Lung (tissue), 5 donors: ENCODE data around the gene KRTAP19-2. TPM values are rescaled to one million over a fixed set of nuclear protein-coding genes. Genes with fewer than 3 reads are reported as not detected.

Source experiments
- polyA plus RNA-seq, 2 donors: library from polyadenylated mRNA; stranded (reverse); fragments of 200-250 nt; gene quantifications; one replicate each; pipeline ENCODE4 v1.2.1, GENCODE V29; 2013
- small RNA-seq: library from RNA; depleted of rRNA; stranded (forward); fragments of <200 nt; gene quantifications from one replicate; pipeline ENCODE3, GENCODE V24; 2014; ENCODE audit warnings: low replicate concordance
- total RNA-seq, 2 donors: library from RNA; depleted of rRNA in 1 of 2; stranded (reverse); fragments of >200 nt in 1 of 2; gene quantifications; one replicate each; pipeline ENCODE4 v1.2.1, GENCODE V29; 2014 to 2021
- donor health status: Bipolar disorder and iron deficiency.
- donor health status: healthy.
- donor health status: DM: yes; HTN: yes; CAD: no.

Gene KRTAP19-2
- total and polyA plus RNA-seq, 4 donors, result not detected

Small RNA genes lying within 50 kb of the gene (small RNA-seq; reads per million reads assigned to genes)
- gene AP000567.1 (not detected), gene KRTAP19-10P (not detected), gene KRTAP19-11P (not detected), gene KRTAP19-9P (not detected)

Other genes with a start within 250 kb of the KRTAP19-2 start
- not detected for gene KRTAP24-1, start 204.5 kb downstream of the KRTAP19-2 start, total RNA-seq
- gene KRTAP24-1, start 204.5 kb downstream of the KRTAP19-2 start, polyA plus RNA-seq, result not detected
- not detected for gene KRTAP25-1, start 197.9 kb downstream of the KRTAP19-2 start, total RNA-seq
- gene KRTAP25-1, start 197.9 kb downstream of the KRTAP19-2 start, polyA plus RNA-seq, result not detected
- not detected for gene KRTAP26-1, start 167.1 kb downstream of the KRTAP19-2 start, total RNA-seq
- gene KRTAP26-1, start 167.1 kb downstream of the KRTAP19-2 start, polyA plus RNA-seq, result not detected
- not detected for gene KRTAP27-1, start 149.7 kb downstream of the KRTAP19-2 start, total RNA-seq
- not detected for gene KRTAP27-1, start 149.7 kb downstream of the KRTAP19-2 start, polyA plus RNA-seq
- gene KRTAP23-1, start 138.8 kb downstream of the KRTAP19-2 start, total RNA-seq, result not detected
- not detected for gene KRTAP23-1, start 138.8 kb downstream of the KRTAP19-2 start, polyA plus RNA-seq
- gene KRTAP13-2, start 115.2 kb downstream of the KRTAP19-2 start, total RNA-seq, result not detected
- not detected for gene KRTAP13-2, start 115.2 kb downstream of the KRTAP19-2 start, polyA plus RNA-seq
- gene KRTAP13-1, start 91.4 kb downstream of the KRTAP19-2 start, total RNA-seq, result not detected
- gene KRTAP13-1, start 91.4 kb downstream of the KRTAP19-2 start, polyA plus RNA-seq, result not detected
- not detected for gene KRTAP13-3, start 61.5 kb downstream of the KRTAP19-2 start, total RNA-seq
- not detected for gene KRTAP13-3, start 61.5 kb downstream of the KRTAP19-2 start, polyA plus RNA-seq
- not detected for gene KRTAP13-4, start 57.2 kb downstream of the KRTAP19-2 start, total RNA-seq
- not detected for gene KRTAP13-4, start 57.2 kb downstream of the KRTAP19-2 start, polyA plus RNA-seq
- not detected for gene KRTAP15-1, start 47.2 kb downstream of the KRTAP19-2 start, total RNA-seq
- not detected for gene KRTAP15-1, start 47.2 kb downstream of the KRTAP19-2 start, polyA plus RNA-seq
- gene KRTAP19-1, start 7.1 kb downstream of the KRTAP19-2 start, total RNA-seq, result not detected
- gene KRTAP19-1, start 7.1 kb downstream of the KRTAP19-2 start, polyA plus RNA-seq, result not detected
- gene KRTAP19-3, start 4.6 kb upstream of the KRTAP19-2 start, total RNA-seq, result not detected
- gene KRTAP19-3, start 4.6 kb upstream of the KRTAP19-2 start, polyA plus RNA-seq, result not detected
- not detected for gene KRTAP19-4, start 9.7 kb upstream of the KRTAP19-2 start, total RNA-seq
- not detected for gene KRTAP19-4, start 9.7 kb upstream of the KRTAP19-2 start, polyA plus RNA-seq
- not detected for gene KRTAP19-5, start 14.7 kb upstream of the KRTAP19-2 start, total RNA-seq
- not detected for gene KRTAP19-5, start 14.7 kb upstream of the KRTAP19-2 start, polyA plus RNA-seq
- not detected for gene KRTAP19-6, start 54.4 kb upstream of the KRTAP19-2 start, total RNA-seq
- not detected for gene KRTAP19-6, start 54.4 kb upstream of the KRTAP19-2 start, polyA plus RNA-seq
- gene KRTAP19-7, start 73.9 kb upstream of the KRTAP19-2 start, total RNA-seq, result not detected
- gene KRTAP19-7, start 73.9 kb upstream of the KRTAP19-2 start, polyA plus RNA-seq, result not detected
- gene KRTAP22-2, start 103.0 kb upstream of the KRTAP19-2 start, total RNA-seq, result not detected
- not detected for gene KRTAP22-2, start 103.0 kb upstream of the KRTAP19-2 start, polyA plus RNA-seq
- not detected for gene KRTAP6-3, start 105.0 kb upstream of the KRTAP19-2 start, total RNA-seq
- gene KRTAP6-3, start 105.0 kb upstream of the KRTAP19-2 start, polyA plus RNA-seq, result not detected
- not detected for gene KRTAP6-2, start 111.5 kb upstream of the KRTAP19-2 start, total RNA-seq
- gene KRTAP6-2, start 111.5 kb upstream of the KRTAP19-2 start, polyA plus RNA-seq, result not detected
- gene KRTAP22-1, start 113.7 kb upstream of the KRTAP19-2 start, total RNA-seq, result not detected
- not detected for gene KRTAP22-1, start 113.7 kb upstream of the KRTAP19-2 start, polyA plus RNA-seq
- not detected for gene KRTAP6-1, start 126.5 kb upstream of the KRTAP19-2 start, total RNA-seq
- not detected for gene KRTAP6-1, start 126.5 kb upstream of the KRTAP19-2 start, polyA plus RNA-seq
- not detected for gene KRTAP20-1, start 129.0 kb upstream of the KRTAP19-2 start, total RNA-seq
- not detected for gene KRTAP20-1, start 129.0 kb upstream of the KRTAP19-2 start, polyA plus RNA-seq
- gene KRTAP20-4, start 133.2 kb upstream of the KRTAP19-2 start, total RNA-seq, result not detected
- not detected for gene KRTAP20-4, start 133.2 kb upstream of the KRTAP19-2 start, polyA plus RNA-seq
- gene KRTAP20-2, start 147.8 kb upstream of the KRTAP19-2 start, total RNA-seq, result not detected
- not detected for gene KRTAP20-2, start 147.8 kb upstream of the KRTAP19-2 start, polyA plus RNA-seq
- not detected for gene KRTAP20-3, start 155.4 kb upstream of the KRTAP19-2 start, total RNA-seq
- not detected for gene KRTAP20-3, start 155.4 kb upstream of the KRTAP19-2 start, polyA plus RNA-seq
- not detected for gene KRTAP21-3, start 231.3 kb upstream of the KRTAP19-2 start, total RNA-seq
- gene KRTAP21-3, start 231.3 kb upstream of the KRTAP19-2 start, polyA plus RNA-seq, result not detected